ENCODE data around the gene UBP1. TPM values are rescaled to one million over a fixed set of nuclear protein-coding genes. Genes with fewer than 3 reads are reported as not detected.

The UBP1 gene
- total and polyA plus RNA-seq, 9 of the 15 experiments (the other 6 are each of a cell fraction or from before 2014, with no cell fraction given) = 13.6 to 143 (median 79.6) TPM

- H3K27me3 ChIP-seq (ENCODE audit: control insufficient read depth in 2 of 2, insufficient read depth in 2 of 2, low read length in 2 of 2) = no peaks in the 10 kb centered on the region
- CTCF ChIA-PET (ENCODE audit: low intra/inter-chr PET ratio) = interaction anchor here (0.6 kb wide), 1 partner anchor 119 kb away, joined by 3 read pairs; no protein-coding TSS in a partner anchor
- ATAC-seq (no peak), FAIRE-seq (no peak), DNase-seq (ENCODE audit: extremely low read depth in 1 of 4, low spot score in 3 of 4) (no peak)
- intact Hi-C loops (cut with micrococcal nuclease) (no loop called here), in situ Hi-C loops (cut with MboI) (no loop called here)
- no peaks in the 10 kb centered on the region for H4K20me1 ChIP-seq (replicated peaks; ENCODE audit: control insufficient read depth, insufficient read depth, low read length)
- H3K27ac ChIP-seq (ENCODE audit: extremely low read depth, low read depth, low read length) = no peak overlapping the region
- no peak overlapping the region for H3K9ac ChIP-seq (ENCODE audit: insufficient read depth in 1 of 2, low read depth in 2 of 2, low read length in 2 of 2)
- no peak for TF ChIP-seq ZNF274 (IDR thresholded peaks at IDR 0.05; ENCODE audit: borderline replicate concordance, low read depth, low read length)
- TF ChIP-seq, protein P1, sequence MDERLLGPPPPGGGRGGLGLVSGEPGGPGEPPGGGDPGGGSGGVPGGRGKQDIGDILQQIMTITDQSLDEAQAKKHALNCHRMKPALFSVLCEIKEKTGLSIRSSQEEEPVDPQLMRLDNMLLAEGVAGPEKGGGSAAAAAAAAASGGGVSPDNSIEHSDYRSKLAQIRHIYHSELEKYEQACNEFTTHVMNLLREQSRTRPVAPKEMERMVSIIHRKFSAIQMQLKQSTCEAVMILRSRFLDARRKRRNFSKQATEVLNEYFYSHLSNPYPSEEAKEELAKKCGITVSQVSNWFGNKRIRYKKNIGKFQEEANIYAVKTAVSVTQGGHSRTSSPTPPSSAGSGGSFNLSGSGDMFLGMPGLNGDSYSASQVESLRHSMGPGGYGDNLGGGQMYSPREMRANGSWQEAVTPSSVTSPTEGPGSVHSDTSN (CRISPR knock-in tag; IDR thresholded peaks at IDR 0.05; ENCODE audit: low read depth) = no peak
- TF ChIP-seq, protein P1 (tag; conservative IDR thresholded peaks at IDR 0.05; ENCODE audit: low read depth) = no peak
- TF ChIP-seq PRMT5 (CRISPR knock-in tag; IDR thresholded peaks at IDR 0.05) = no peak
- TF ChIP-seq MAFK (IDR thresholded peaks at IDR 0.05; ENCODE audit: low read length) = no peak
- no peak for TF ChIP-seq PHTF2 (CRISPR knock-in tag; IDR thresholded peaks at IDR 0.05)
- TF ChIP-seq ZNF830 (CRISPR knock-in tag; IDR thresholded peaks at IDR 0.05) = no peak
- TF ChIP-seq PPARD (CRISPR knock-in tag; IDR thresholded peaks at IDR 0.05) = no peak
- H3K4me3 ChIP-seq = no peak overlapping the region
- no peaks in the 10 kb centered on the region for H3K9me3 ChIP-seq (replicated peaks; ENCODE audit: control insufficient read depth, insufficient read depth, low read depth, low read length)
- no peaks in the 10 kb centered on the region for H3K4me1 ChIP-seq (replicated peaks in 1 of 2; ENCODE audit: control insufficient read depth in 2 of 2, insufficient read depth in 2 of 2, low read length in 2 of 2)
- peaks cover 97% of the 10 kb centered on the region for H3K36me3 ChIP-seq (ENCODE audit: control insufficient read depth, insufficient read depth, low read length)
- 92% methylated on average over 7 of the region's 7 CpGs for WGBS (ENCODE audit: insufficient coverage, low coverage, missing lambda C conversion rate)
- POLR2A ChIA-PET = interaction anchor here (0.6 to 1.9 kb wide), 2 partner anchors 10 to 428 kb away, joined by 3 to 14 read pairs; no protein-coding TSS in a partner anchor
- H3K79me2 ChIP-seq (ENCODE audit: control insufficient read depth, insufficient read depth, low read length) = no peaks in the 10 kb centered on the region
- no TSS peak for BruUV-seq (replicated peaks)
- no peaks in the 10 kb centered on the region for H3K9me1 ChIP-seq (ENCODE audit: control insufficient read depth, insufficient read depth, low read length)
- H3K4me2 ChIP-seq (ENCODE audit: insufficient read depth, low read length) = no peak overlapping the region
- no peak overlapping the region for H2AFZ ChIP-seq (ENCODE audit: low read depth, low read length)
These were observed 44.3 kb downstream of the UBP1 start for GRCh38 chr3:33395900-33396299.
